Neutrophil (primary cell): ENCODE measurements around the gene KHNYN.

Experiments used
- H3K27ac ChIP-seq: fragments of 200-600 bp; sonication (generic); 2 replicates; pipeline ENCODE4 v1.5.1; 2016; ENCODE audit warnings: mild to moderate bottlenecking, moderate library complexity
- H3K27me3 ChIP-seq: fragments of 200-600 bp; sonication (generic); 2 replicates; pipeline ENCODE4 v1.6.0; 2016; ENCODE audit warnings: mild to moderate bottlenecking
- H3K36me3 ChIP-seq: fragments of 200-600 bp; sonication (generic); 2 replicates; pipeline ENCODE4 v1.5.1; 2017
- H3K4me1 ChIP-seq, 2 experiments: fragments of 200-600 bp in 1 of 2; sonication (generic) in 1 of 2; 1 replicate in 1 of 2; 2 replicates in 1 of 2; pipeline versions ENCODE4 v1.5.1 to v1.6.1; 2013 to 2016; ENCODE audit warnings: low read depth in 1 of 2, low read length in 1 of 2, mild to moderate bottlenecking in 1 of 2, moderate library complexity in 1 of 2; ENCODE audit not compliant: control insufficient read depth in 1 of 2, insufficient read depth in 1 of 2
- H3K4me3 ChIP-seq, 2 experiments: fragments of 200-600 bp in 1 of 2; sonication (generic) in 1 of 2; 1 replicate in 1 of 2; 2 replicates in 1 of 2; pipeline ENCODE4 v1.5.1; 2013 to 2016; ENCODE audit warnings: low read depth in 1 of 2, low read length in 1 of 2, mild to moderate bottlenecking in 1 of 2, moderate library complexity in 1 of 2
- H3K9me3 ChIP-seq: fragments of 200-600 bp; sonication (generic); 2 replicates; pipeline ENCODE4 v1.5.1; 2016
- TF ChIP-seq, protein P1 (sequence below): fragments of 200-600 bp; sonication (generic); IDR thresholded peaks from 2 replicates; pipeline ENCODE4 v1.5.1; 2016; ENCODE audit warnings: antibody characterized with exemption

KHNYN gene

DNA sequence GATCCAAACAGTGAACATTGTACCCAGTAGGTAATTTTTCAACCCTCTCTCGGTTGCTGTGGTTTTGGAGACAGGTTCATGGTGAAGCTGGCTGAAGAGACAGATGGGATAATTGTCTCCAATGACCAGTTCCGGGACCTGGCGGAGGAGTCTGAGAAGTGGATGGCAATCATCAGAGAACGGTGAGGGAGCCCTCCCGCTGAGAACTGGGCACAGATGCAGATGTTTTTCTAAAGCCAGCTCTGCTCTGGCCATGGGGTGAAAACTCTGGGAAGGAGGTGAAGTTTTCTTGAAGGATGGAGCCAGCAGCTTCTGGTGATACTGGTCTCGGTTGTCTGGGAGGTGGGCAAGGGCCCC lies 6.2 kb downstream of the KHNYN start:
- peaks cover 30 to 34% of the 10 kb centered on the region in 2 experiments for H3K4me1 ChIP-seq
- no peaks in the 10 kb centered on the region for H3K27me3 ChIP-seq
- TF ChIP-seq, protein P1, sequence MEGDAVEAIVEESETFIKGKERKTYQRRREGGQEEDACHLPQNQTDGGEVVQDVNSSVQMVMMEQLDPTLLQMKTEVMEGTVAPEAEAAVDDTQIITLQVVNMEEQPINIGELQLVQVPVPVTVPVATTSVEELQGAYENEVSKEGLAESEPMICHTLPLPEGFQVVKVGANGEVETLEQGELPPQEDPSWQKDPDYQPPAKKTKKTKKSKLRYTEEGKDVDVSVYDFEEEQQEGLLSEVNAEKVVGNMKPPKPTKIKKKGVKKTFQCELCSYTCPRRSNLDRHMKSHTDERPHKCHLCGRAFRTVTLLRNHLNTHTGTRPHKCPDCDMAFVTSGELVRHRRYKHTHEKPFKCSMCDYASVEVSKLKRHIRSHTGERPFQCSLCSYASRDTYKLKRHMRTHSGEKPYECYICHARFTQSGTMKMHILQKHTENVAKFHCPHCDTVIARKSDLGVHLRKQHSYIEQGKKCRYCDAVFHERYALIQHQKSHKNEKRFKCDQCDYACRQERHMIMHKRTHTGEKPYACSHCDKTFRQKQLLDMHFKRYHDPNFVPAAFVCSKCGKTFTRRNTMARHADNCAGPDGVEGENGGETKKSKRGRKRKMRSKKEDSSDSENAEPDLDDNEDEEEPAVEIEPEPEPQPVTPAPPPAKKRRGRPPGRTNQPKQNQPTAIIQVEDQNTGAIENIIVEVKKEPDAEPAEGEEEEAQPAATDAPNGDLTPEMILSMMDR = no peak
- H3K4me3 ChIP-seq = no peak overlapping the region
- no peaks in the 10 kb centered on the region for H3K9me3 ChIP-seq
- peaks cover 93% of the 10 kb centered on the region for H3K36me3 ChIP-seq
- peak overlapping the region; percentile 50 for H3K27ac ChIP-seq

DNA sequence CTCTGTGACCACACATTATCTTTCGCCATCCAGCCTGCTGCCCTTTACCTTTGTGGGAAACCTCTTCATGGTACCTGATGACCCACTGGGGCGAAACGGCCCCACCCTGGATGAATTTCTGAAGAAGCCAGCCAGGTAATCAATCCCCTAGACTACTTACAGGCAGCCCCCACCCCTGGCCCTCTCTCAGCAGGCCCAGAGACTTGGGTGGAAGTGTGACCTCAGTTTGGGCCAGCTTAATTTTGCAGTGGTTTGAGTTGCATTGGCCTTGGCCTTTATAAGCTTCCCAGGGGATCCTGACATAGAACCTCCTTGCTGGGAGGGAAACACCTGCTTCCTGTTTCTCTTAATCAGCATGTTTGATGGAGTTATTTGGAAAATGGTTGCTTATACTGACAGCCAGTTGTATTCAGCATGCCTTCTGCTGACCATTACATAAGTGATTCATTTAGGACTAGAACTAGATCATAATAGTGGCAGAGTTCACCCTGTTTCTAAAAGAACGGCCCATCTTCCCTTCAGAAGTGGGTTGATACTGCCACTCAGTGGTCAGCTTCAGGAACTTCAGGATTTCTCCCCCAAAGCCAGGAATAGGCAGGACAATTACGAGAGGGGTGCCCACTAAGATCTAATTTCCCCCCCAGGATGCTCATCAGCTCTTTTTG lies 6.7 kb downstream of the KHNYN start:
- peak overlapping the region; percentile 50 for H3K27ac ChIP-seq
- peak overlapping the region in 1 of 2 experiments; percentile 2 for H3K4me3 ChIP-seq
- H3K36me3 ChIP-seq = peaks cover 89% of the 10 kb centered on the region
- peaks cover 25 to 31% of the 10 kb centered on the region in 2 experiments for H3K4me1 ChIP-seq
- TF ChIP-seq, protein P1 = peak; percentile 81
- no peaks in the 10 kb centered on the region for H3K9me3 ChIP-seq
- H3K27me3 ChIP-seq = no peaks in the 10 kb centered on the region

DNA sequence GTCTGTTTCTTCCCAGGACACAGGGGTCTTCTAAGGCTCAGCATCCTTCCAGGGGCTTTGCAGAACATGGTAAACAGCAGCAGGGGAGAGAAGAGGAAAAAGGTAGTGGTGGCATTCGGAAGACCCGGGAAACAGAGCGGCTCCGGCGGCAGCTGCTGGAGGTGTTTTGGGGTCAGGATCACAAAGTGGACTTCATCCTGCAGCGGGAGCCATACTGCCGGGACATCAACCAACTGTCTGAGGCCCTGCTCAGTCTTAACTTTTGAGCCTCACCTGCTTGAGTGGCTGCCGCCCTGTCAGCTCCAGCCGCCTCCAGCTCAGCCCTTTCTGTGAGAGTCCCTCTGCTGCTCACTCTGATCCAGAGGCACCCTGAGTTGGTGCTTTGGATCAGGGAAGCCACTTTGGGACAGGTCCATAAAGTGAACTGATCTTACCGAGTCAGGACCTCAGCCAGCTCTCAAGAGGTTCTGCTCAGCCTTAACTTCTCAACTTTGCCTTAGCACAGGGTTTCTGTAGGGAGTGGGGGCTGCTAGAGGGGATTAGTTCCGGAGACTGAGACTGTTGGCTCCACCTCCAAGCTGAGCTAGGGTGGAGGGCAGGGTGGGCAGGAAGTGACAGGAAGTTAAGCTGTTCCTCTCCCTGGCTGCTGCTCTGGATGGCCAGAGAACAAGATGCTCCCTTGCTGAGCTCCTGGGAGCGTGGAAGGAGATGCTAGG lies 7.4 kb downstream of the KHNYN start:
- TF ChIP-seq, protein P1 = no peak
- Histone ChIP-seq H3K9me3 (no peaks in the 10 kb centered on the region), H3K36me3 (peaks cover 84% of the 10 kb centered on the region), H3K27ac (peak overlapping the region; percentile 50), H3K4me3 (peak overlapping the region in 1 of 2 experiments; percentile 2), H3K4me1 (peaks cover 24 to 31% of the 10 kb centered on the region in 2 experiments), H3K27me3 (no peaks in the 10 kb centered on the region)

DNA sequence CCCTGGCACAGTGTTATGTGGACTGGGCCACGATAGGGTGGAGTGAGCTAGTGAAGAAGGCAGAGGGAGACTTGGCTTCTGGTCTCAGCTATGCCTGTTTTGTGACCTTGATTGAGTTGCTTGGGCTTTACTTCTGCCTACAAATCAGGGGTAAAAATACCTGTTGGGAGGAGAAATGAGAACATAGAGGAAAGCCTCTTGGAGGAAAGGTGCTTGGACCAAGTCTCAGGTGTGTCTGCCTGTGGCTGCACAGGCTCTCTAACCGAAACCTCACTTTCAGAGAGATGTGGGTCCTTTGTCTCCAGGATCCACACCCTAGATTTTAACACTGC lies 7.9 kb downstream of the KHNYN start:
- Histone ChIP-seq H3K4me3 (no peak overlapping the region), H3K36me3 (peaks cover 79% of the 10 kb centered on the region), H3K27ac (peak overlapping the region; percentile 43), H3K4me1 (peaks cover 26 to 30% of the 10 kb centered on the region in 2 experiments), H3K27me3 (no peaks in the 10 kb centered on the region), H3K9me3 (no peaks in the 10 kb centered on the region)
- TF ChIP-seq, protein P1 = no peak

DNA sequence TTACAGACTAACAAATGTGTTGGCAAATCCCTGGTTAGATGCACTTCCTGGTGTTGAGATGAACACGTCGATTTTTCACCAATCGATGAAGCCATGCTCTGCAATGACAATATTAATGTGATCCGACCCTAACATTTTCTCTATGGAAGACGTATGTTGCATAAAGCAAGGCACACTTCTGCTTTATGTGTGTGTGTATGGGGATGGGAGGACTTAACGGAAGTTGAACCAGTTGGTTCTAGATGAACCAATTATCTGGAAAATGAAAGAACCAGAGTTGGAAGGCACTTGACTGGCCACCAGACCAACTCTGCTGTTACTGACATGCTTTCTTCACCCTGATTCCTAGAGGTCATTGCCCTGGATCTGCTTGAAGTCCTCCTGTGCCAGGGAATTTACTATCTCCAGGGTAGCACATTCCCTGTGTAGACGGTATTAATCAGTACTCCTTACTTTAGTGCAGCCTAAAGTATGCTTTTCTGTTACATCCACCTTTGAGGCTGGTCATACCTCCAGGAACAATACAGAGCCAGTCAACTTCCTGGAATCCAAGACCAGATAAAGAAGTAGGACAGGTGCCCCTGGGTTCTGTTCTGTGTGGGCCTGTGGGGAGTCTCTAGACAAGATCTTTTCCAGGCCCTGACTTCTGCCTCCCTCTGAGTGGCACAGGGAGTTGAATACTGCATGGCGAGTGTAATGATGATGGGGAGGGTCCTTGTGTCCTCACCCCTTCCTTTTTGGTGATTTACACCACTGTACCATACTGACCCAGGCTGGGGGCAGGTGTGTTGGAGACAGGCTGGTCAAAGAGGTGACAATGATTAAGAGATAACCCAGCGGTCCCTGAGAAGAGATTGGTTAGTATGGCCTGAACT lies 8.7 kb downstream of the KHNYN start:
- no peak overlapping the region for H3K4me3 ChIP-seq
- TF ChIP-seq, protein P1 = no peak
- no peaks in the 10 kb centered on the region for H3K9me3 ChIP-seq
- H3K36me3 ChIP-seq = peaks cover 72% of the 10 kb centered on the region
- peak overlapping the region; percentile 43 for H3K27ac ChIP-seq
- peaks cover 30 to 32% of the 10 kb centered on the region in 2 experiments for H3K4me1 ChIP-seq
- H3K27me3 ChIP-seq = no peaks in the 10 kb centered on the region
